ENCODE data around the gene TCEANC2.

DNA sequence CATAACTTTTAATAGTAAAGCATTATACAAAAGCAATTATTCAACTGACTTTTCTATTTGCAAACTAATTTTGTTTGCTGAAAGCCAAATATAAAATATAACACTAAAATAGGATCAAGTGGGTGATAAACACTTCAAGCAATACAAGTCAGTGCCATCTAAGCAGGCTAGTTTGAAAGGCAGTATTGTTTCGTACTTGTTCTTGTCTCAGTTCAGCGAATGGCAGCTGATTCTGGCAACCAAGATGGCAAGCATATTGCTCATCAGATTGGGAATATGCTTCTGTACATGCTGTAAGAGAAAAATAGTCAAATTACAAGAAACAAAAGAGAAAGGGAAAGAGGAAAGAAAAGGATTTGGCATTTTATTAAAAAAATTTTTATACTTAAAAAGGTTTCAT is 7.9 kb upstream of the TCEANC2 start:
- TF ChIP-seq POLR2A (IDR thresholded peaks at IDR 0.05; ENCODE audit: low read length): no peak
- no peak for TF ChIP-seq GATA1 (IDR thresholded peaks at IDR 0.05; ENCODE audit: low read depth, low read length)
